ENCODE measurements around the gene CGB3. TPM values are rescaled to one million over a fixed set of nuclear protein-coding genes. Genes with fewer than 3 reads are reported as not detected.
A peak's percentile ranks its signal among the peaks of the same experiment; 100 is the strongest.

Gene CGB3
- total RNA-seq, 4 donors from 2014 or later, result not detected

DNA sequence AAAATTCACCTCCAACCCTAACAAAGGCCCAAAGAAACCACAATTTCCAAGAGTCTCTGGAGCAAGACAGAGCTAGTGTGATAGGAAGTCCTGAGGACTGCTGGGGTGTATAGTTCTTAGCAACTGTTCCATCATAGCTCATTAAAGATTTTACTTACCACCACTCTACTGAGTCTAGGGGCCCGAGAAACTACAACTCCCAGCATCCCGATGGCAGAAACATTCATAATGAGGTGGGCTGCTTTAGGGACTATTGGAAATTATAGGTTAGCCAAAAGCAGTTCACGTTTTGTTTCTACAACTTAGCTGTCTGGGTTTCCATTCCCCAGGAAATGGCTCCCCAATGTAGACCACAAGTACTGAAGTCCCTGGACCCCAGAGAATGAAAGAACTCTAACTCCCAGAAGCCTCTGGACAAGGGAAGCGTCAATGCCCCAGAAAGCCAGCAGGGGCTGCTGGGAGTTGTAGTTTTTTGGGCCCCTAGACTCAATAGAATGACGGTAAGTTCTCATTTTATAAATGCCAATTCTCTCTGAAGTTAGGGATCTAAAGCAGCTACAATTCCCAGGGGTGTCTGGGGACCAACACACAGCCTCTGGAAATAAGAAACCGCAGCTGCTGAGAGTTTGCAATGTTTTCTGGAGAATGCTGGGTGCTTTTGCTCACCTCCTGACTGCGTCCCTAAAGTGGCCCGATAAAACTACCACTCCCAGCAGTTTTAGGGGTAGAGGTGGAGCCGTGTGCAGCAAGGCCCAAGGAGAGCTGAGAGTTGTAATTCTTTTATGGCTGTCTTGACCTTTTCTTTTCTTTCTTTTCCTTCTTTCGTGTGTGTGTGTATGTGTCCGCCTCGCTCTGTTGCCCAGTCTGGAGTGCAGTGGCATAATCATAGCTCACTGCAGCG, 47.9 kb downstream of the CGB3 start:
- WGBS, 2 donors (ENCODE audit: low coverage in 1 of 2), result 77 to 94% methylated on average over 8 to 11 of the region's 13 CpGs
- TF ChIP-seq EP300 (IDR thresholded peaks at IDR 0.05) (no peak), POLR2A (IDR thresholded peaks at IDR 0.05) (no peak), POLR2AphosphoS5 (IDR thresholded peaks at IDR 0.05) (no peak)
- TF ChIP-seq, protein P1, sequence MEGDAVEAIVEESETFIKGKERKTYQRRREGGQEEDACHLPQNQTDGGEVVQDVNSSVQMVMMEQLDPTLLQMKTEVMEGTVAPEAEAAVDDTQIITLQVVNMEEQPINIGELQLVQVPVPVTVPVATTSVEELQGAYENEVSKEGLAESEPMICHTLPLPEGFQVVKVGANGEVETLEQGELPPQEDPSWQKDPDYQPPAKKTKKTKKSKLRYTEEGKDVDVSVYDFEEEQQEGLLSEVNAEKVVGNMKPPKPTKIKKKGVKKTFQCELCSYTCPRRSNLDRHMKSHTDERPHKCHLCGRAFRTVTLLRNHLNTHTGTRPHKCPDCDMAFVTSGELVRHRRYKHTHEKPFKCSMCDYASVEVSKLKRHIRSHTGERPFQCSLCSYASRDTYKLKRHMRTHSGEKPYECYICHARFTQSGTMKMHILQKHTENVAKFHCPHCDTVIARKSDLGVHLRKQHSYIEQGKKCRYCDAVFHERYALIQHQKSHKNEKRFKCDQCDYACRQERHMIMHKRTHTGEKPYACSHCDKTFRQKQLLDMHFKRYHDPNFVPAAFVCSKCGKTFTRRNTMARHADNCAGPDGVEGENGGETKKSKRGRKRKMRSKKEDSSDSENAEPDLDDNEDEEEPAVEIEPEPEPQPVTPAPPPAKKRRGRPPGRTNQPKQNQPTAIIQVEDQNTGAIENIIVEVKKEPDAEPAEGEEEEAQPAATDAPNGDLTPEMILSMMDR (IDR thresholded peaks at IDR 0.05), result peak in 3 of 4 experiments; percentile 22 to 25 (median 23)
- H3K27me3 ChIP-seq, result no peaks in the 10 kb centered on the region
- H3K27ac ChIP-seq, result peak overlapping the region in 1 of 4 donors; percentile 19
- no peak overlapping the region for H3K4me3 ChIP-seq
- no peak for ATAC-seq
- peaks cover 0 to 75% of the 10 kb centered on the region in 2 donors for H3K36me3 ChIP-seq
- no peaks in the 10 kb centered on the region for H3K9me3 ChIP-seq
- peaks cover 0 to 24% (median 4%) of the 10 kb centered on the region in 3 donors for H3K4me1 ChIP-seq

Small RNA genes lying within 50 kb of the gene (small RNA-seq; reads per million reads assigned to genes)
- 0 reads per million in 4 donors for gene MIR6798

Other genes with a start within 250 kb of the CGB3 start
- gene BCAT2, start 213.3 kb downstream of the CGB3 start, total RNA-seq, result 10 to 100 TPM; 46.6 to 77.8 (median 57.8) TPM
- 10 to 100 TPM in 2 of 4 donors, 1 to 10 TPM in 2; 5.3 to 12.5 (median 8.2) TPM for gene HSD17B14, start 187.8 kb downstream of the CGB3 start, total RNA-seq
- gene PLEKHA4, start 155.7 kb downstream of the CGB3 start, total RNA-seq, result 10 to 100 TPM; 11.4 to 29.2 (median 18.1) TPM
- gene PPP1R15A, start 151.9 kb downstream of the CGB3 start, total RNA-seq, result 10 to 100 TPM; 53.9 to 70.0 (median 60.9) TPM
- gene TULP2, start 125.6 kb downstream of the CGB3 start, total RNA-seq, result 1 to 10 TPM in 1 of 4 donors, not detected in 3; 2.0 TPM
- 100 to 1,000 TPM; 188 to 326 (median 279) TPM for gene NUCB1, start 124.0 kb downstream of the CGB3 start, total RNA-seq
- under 1 TPM in 1 of 4 donors, not detected in 3; 0.81 TPM for gene DHDH, start 90.6 kb downstream of the CGB3 start, total RNA-seq
- 10 to 100 TPM; 31.5 to 40.8 (median 34.8) TPM for gene BAX, start 69.5 kb downstream of the CGB3 start, total RNA-seq
- gene FTL, start 59.0 kb downstream of the CGB3 start, total RNA-seq, result 1,000 to 10,000 TPM; 2,478 to 4,094 (median 2,824) TPM
- gene GYS1, start 31.0 kb downstream of the CGB3 start, total RNA-seq, result 10 to 100 TPM; 22.1 to 44.4 (median 38.5) TPM
- 10 to 100 TPM; 69.4 to 96.5 (median 84.2) TPM for gene RUVBL2, start 30.4 kb downstream of the CGB3 start, total RNA-seq
- not detected for gene LHB, start 7.2 kb downstream of the CGB3 start, total RNA-seq
- not detected for gene CGB2, start 7.6 kb upstream of the CGB3 start, total RNA-seq
- gene CGB1, start 12.6 kb upstream of the CGB3 start, total RNA-seq, result not detected
- gene CGB5, start 19.5 kb upstream of the CGB3 start, total RNA-seq, result not detected
- gene CGB8, start 24.8 kb upstream of the CGB3 start, total RNA-seq, result not detected
- not detected for gene CGB7, start 33.4 kb upstream of the CGB3 start, total RNA-seq
- gene NTF4, start 40.5 kb upstream of the CGB3 start, total RNA-seq, result under 1 TPM in 1 of 4 donors, not detected in 3; 0.37 TPM
- gene KCNA7, start 48.4 kb upstream of the CGB3 start, total RNA-seq, result not detected
- 100 to 1,000 TPM in 3 of 4 donors, 10 to 100 TPM in 1; 77.4 to 323 (median 192) TPM for gene SNRNP70, start 61.1 kb upstream of the CGB3 start, total RNA-seq
- 10 to 100 TPM in 3 of 4 donors, 1 to 10 TPM in 1; 6.5 to 19.8 (median 13.2) TPM for gene LIN7B, start 90.0 kb upstream of the CGB3 start, total RNA-seq
- 1 to 10 TPM in 1 of 4 donors, not detected in 3; 1.8 TPM for gene C19orf73, start 94.8 kb upstream of the CGB3 start, total RNA-seq
- 1 to 10 TPM; 3.6 to 7.6 (median 5.0) TPM for gene PPFIA3, start 95.2 kb upstream of the CGB3 start, total RNA-seq
- gene HRC, start 131.1 kb upstream of the CGB3 start, total RNA-seq, result 1 to 10 TPM; 1.1 to 3.9 (median 1.8) TPM
- gene TRPM4, start 133.5 kb upstream of the CGB3 start, total RNA-seq, result 10 to 100 TPM; 16.3 to 38.5 (median 17.3) TPM